Neural progenitor cell (in vitro differentiated cells): ENCODE measurements around the gene CRISPLD2.

ENCODE experiments used
- EZH2 ChIP-seq: fragments of 200-600 bp; sonication (generic); IDR thresholded peaks from 2 replicates; pipeline ENCODE4 v1.6.1; 2017; ENCODE audit warnings: antibody characterized with exemption, mild to moderate bottlenecking, moderate library complexity
- EZH2phosphoT487 ChIP-seq: fragments of 200-600 bp; sonication (generic); IDR thresholded peaks from 2 replicates; pipeline ENCODE4 v1.6.1; 2017; ENCODE audit warnings: antibody characterized with exemption
- TF ChIP-seq, protein P1 (sequence below): fragments of 200-600 bp; sonication (generic); IDR thresholded peaks from 2 replicates; pipeline ENCODE4 v1.5.1; 2017; ENCODE audit warnings: antibody characterized with exemption, mild to moderate bottlenecking

GRCh38 chr16:84828322-84828721 is 8.5 kb downstream of the CRISPLD2 start:
- TF ChIP-seq EZH2: no peak
- TF ChIP-seq, protein P1, sequence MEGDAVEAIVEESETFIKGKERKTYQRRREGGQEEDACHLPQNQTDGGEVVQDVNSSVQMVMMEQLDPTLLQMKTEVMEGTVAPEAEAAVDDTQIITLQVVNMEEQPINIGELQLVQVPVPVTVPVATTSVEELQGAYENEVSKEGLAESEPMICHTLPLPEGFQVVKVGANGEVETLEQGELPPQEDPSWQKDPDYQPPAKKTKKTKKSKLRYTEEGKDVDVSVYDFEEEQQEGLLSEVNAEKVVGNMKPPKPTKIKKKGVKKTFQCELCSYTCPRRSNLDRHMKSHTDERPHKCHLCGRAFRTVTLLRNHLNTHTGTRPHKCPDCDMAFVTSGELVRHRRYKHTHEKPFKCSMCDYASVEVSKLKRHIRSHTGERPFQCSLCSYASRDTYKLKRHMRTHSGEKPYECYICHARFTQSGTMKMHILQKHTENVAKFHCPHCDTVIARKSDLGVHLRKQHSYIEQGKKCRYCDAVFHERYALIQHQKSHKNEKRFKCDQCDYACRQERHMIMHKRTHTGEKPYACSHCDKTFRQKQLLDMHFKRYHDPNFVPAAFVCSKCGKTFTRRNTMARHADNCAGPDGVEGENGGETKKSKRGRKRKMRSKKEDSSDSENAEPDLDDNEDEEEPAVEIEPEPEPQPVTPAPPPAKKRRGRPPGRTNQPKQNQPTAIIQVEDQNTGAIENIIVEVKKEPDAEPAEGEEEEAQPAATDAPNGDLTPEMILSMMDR: no peak
- no peak for TF ChIP-seq EZH2phosphoT487
